Muscle layer of duodenum (tissue), 2 donors: ENCODE results near the gene KIF21A.
"Not testable (repeated sequence)": the region's sequence is repeated elsewhere in the genome, so short reads cannot be mapped to it uniquely, and the experiment has no call there.

Experiments used
- H3K27ac ChIP-seq: one replicate; pipeline ENCODE4 v1.7.0; 2013; ENCODE audit warnings: mild to moderate bottlenecking, low read length
- H3K27me3 ChIP-seq: one replicate; pipeline ENCODE4 v1.7.0; 2013; ENCODE audit warnings: low read depth, mild to moderate bottlenecking, control low read depth, low read length
- H3K36me3 ChIP-seq, 2 donors: one replicate each; pipeline ENCODE4 v1.7.0; 2013; ENCODE audit warnings: low read length in 2 of 2, control low read depth in 1 of 2, mild to moderate bottlenecking in 1 of 2; ENCODE audit not compliant: insufficient read depth in 2 of 2, control insufficient read depth in 1 of 2
- H3K4me1 ChIP-seq, 2 donors: one replicate each; pipeline ENCODE4 v1.7.0; 2013; ENCODE audit warnings: low read length in 2 of 2, mild to moderate bottlenecking in 2 of 2, control low read depth in 1 of 2, moderate library complexity in 1 of 2; ENCODE audit not compliant: insufficient read depth in 2 of 2, control insufficient read depth in 1 of 2
- H3K4me3 ChIP-seq, 2 donors: one replicate each; pipeline ENCODE4 v1.7.0; 2013; ENCODE audit warnings: low read length in 2 of 2, low read depth in 1 of 2, mild to moderate bottlenecking in 1 of 2
- H3K9me3 ChIP-seq, 2 donors: one replicate each; pipeline ENCODE4 v1.7.0; 2013; ENCODE audit warnings: low read length in 2 of 2, control low read depth in 1 of 2, mild to moderate bottlenecking in 1 of 2; ENCODE audit not compliant: control insufficient read depth in 1 of 2
- donor health status: healthy.

Gene KIF21A

DNA sequence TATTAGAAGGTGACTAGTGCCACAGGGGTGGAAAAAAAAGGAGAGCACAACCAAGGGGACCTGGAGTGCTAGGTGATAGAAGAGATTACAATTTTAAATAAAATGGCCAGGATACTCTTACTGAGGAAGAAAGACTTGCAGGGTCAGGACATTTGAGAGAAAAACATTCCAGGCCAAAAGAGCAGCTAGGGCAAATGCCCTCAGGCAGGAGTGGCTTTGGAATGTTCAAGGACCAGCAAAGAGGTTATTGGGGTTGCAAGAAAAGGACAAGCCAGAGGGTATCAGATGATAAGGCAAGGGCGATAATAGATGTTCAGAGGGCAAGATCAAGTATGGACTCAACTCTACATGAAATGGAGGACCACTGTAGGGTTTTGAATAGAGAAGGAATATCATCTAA lies 146.4 kb downstream of the KIF21A start:
- Histone ChIP-seq H3K4me3 (no peak overlapping the region), H3K9me3 (no peaks in the 10 kb centered on the region), H3K36me3 (no peaks in the 10 kb centered on the region), H3K4me1 (no peaks in the 10 kb centered on the region), H3K27ac (no peak overlapping the region), H3K27me3 (no peaks in the 10 kb centered on the region)

DNA sequence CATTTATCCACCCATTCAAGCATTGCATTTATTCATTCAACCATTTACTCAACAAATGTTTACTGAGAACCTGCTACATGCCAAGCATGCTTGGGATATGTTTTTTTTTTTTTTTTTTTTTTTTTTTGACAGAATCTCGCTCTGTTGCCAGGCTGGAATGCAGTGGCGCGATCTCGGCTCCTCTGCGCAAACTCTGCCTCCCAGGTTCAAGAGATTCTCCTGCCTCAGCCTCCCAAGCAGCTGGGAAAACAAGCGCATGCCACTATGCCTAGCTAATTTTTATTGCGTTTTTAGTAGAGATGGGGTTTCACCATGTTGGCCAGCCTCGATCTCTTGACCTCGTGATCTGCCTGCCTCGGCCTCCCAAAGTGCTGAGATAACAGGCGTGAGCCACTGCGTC lies 147.3 kb downstream of the KIF21A start:
- H3K4me3 ChIP-seq, H3K4me1 ChIP-seq, H3K36me3 ChIP-seq, H3K9me3 ChIP-seq, H3K27ac ChIP-seq, H3K27me3 ChIP-seq: not testable (repeated sequence)

DNA sequence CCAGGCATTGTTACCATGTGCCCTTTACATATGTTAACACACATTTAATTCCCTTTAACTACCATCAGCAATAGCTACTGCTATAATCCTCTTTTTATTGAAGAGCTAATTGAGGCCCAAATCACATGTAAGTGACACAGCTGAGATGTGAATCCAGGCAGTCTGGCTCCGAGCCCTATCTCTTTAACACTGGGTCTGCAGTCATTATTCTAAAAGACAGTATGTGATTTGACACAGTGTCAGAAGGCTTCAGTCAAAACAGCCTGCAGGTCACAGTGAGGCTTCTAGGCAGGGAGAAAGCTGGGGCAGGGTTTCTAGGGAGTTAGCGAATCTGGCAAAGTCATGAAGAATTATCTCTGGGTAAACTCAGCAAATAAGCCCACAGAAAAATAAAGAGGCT lies 148.2 kb downstream of the KIF21A start:
- no peaks in the 10 kb centered on the region for H3K4me1 ChIP-seq
- H3K27me3 ChIP-seq: no peaks in the 10 kb centered on the region
- no peak overlapping the region for H3K27ac ChIP-seq
- no peak overlapping the region for H3K4me3 ChIP-seq
- no peaks in the 10 kb centered on the region for H3K36me3 ChIP-seq
- H3K9me3 ChIP-seq: no peaks in the 10 kb centered on the region

DNA sequence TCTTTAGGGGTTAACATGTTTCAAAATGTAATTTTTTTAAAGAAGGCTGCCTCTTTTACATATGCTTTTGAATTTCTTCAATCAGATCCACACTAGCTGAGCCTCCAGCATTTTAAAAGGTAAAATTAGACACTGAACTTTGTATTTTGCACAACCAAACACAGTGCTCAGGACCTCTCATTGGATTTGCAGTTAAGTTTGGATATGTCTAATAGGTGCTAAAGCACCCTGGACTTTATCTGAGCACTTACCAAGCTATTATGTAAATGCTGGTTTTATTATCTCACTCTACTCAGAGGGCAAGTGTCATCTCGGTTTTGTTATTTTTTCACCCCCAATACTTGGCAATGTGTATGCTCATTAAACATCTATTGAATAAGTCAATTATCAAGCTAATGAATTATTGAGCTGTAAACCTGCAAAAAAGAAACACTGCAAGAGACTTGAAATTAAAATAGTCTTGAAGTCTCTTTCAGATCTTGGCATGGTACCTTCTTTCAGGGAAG lies 150.7 kb downstream of the KIF21A start:
- no peak overlapping the region for H3K4me3 ChIP-seq
- H3K36me3 ChIP-seq: no peaks in the 10 kb centered on the region
- H3K27ac ChIP-seq: no peak overlapping the region
- no peaks in the 10 kb centered on the region for H3K9me3 ChIP-seq
- H3K4me1 ChIP-seq: no peaks in the 10 kb centered on the region
- H3K27me3 ChIP-seq: no peaks in the 10 kb centered on the region

DNA sequence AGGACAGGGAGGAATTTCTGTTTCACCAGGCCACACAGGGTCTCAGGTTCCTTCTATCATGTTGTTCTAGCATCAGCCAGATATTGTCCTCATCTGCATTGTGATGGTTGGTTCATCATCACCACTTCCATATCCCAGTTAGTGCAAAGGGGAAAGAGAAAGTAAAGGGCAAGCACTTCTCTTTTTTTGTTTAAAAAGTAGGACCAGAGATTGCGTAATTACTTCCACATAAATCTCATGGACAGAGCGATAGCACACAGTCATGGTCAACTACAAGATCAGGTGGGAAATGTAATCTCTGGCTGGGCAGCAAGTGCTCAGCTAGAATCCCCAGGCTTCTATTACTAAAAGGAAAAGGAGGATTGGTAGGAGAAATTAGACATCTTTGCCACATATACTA lies 155.1 kb downstream of the KIF21A start:
- H3K4me3 ChIP-seq: no peak overlapping the region
- H3K27ac ChIP-seq: no peak overlapping the region
- H3K4me1 ChIP-seq: no peaks in the 10 kb centered on the region
- H3K9me3 ChIP-seq: no peaks in the 10 kb centered on the region
- H3K36me3 ChIP-seq: no peaks in the 10 kb centered on the region
- no peaks in the 10 kb centered on the region for H3K27me3 ChIP-seq

DNA sequence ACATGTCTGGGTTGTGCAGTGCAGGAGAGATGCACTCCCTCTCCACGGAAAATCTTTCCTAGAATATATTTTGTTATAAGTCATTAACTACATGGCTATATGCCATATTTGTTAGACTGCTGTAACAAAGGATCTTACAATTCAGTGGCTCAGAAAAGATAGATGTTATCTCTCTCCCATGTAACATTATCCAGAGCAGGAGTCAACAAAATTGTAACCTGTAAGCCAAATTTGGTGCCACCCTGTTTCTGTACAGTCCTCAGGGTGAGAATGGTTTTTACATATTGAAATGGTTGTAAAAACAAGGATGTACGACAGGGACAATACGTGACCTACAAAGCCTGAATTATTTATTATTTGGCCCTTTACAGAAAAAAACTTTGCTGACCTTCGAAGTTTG lies 155.5 kb downstream of the KIF21A start:
- Histone ChIP-seq H3K27me3 (no peaks in the 10 kb centered on the region), H3K9me3 (no peaks in the 10 kb centered on the region), H3K4me3 (no peak overlapping the region), H3K27ac (no peak overlapping the region), H3K36me3 (no peaks in the 10 kb centered on the region), H3K4me1 (no peaks in the 10 kb centered on the region)

DNA sequence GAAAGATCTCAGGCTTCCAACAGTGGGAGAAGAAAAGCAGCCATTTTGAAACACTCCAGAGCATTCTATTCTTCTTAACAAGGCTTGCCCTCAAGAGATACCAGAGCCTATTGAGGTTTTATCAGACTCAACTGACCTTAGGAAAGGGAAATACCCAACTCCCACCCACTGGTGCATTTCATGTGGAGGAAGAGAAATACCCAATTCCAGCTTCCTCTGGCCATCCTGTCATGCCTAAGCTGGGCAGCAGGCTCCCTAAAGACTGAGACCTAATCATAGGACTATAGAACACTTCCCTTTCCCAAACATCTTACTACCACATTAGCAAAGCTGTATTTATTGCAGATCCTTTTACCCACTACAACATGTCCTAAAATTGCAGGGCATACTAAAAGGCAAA lies 164.5 kb downstream of the KIF21A start:
- no peak overlapping the region for H3K27ac ChIP-seq
- no peaks in the 10 kb centered on the region for H3K27me3 ChIP-seq
- H3K36me3 ChIP-seq: no peaks in the 10 kb centered on the region
- no peak overlapping the region for H3K4me3 ChIP-seq
- H3K4me1 ChIP-seq: no peaks in the 10 kb centered on the region
- no peaks in the 10 kb centered on the region for H3K9me3 ChIP-seq

DNA sequence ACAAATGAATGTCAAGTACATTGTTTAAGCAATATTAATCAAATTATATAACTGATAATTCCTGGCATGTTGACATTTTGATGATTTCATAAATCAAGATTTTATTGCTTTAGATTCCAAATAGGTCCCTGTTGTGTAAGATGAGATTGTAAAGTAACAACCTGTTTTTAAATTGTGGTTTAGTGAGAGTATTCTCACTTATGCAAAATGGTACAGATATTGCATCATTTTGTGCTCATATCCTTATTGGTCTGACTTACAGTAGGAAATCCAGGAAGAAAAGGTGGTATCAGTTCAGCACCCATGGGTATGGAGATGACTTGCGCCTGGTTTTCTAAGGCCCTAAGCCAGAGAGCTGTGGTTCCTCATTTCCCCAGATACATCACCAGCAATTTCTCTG lies 165.5 kb downstream of the KIF21A start:
- Histone ChIP-seq H3K9me3 (no peaks in the 10 kb centered on the region), H3K27ac (no peak overlapping the region), H3K27me3 (no peaks in the 10 kb centered on the region), H3K4me1 (no peaks in the 10 kb centered on the region), H3K36me3 (no peaks in the 10 kb centered on the region), H3K4me3 (no peak overlapping the region)

DNA sequence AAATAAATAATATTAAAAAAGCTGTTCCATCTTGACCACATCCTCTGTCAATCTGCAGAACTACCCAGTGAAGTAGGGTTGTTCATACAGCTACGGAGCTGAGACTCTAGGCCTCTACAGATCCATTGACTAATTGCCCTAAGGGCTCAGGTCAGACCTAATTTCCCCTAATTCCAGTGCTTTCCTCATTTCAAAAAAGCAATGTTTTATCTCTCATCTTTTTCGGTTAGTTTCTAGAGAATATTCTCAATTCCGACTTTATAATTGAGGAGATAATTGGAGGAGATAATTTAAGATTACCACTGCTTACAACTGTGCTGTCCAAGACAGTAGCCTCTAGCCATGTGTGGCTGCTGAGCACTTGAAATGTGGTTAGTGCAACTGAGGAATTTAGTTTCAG lies 167.1 kb downstream of the KIF21A start:
- Histone ChIP-seq H3K9me3 (no peaks in the 10 kb centered on the region), H3K36me3 (no peaks in the 10 kb centered on the region), H3K27ac (no peak overlapping the region), H3K4me3 (no peak overlapping the region), H3K4me1 (no peaks in the 10 kb centered on the region), H3K27me3 (no peaks in the 10 kb centered on the region)

DNA sequence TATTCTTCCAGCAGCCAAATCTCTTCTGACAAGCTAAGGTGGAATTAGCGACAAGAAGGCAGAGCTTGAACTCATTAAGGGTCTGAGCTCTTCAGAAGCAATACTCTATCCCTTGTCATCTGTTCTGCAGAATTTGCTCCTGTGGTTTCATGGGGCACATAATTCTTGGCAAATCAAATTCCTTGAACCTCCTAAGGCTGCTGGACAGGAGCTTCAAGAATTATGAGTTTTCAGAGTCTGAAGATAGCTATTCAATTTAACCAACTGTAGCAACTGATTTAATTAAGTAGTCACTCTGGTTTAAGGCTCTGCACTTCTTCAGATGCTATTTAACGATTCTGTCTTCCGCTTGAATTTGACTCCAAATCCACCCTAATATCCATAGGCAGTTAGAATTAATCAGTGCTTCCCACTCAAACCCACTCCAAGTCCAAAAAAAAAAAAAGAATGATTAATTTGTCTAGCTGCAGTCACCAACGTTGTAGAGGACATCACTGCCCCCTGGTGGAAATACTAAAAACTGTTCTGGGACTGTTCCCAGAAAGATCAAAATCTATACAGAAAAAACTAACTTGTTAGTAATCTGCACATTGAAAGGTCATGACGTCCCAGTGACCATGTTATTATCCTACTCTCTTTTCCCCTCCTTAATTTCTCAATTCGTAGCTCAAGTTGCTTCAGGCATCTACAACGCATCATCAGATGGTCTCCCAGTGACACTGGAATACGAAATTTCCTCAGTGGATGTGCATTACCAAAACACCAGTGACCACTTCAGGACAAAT lies 169.9 kb downstream of the KIF21A start:
- H3K27me3 ChIP-seq: no peaks in the 10 kb centered on the region
- no peak overlapping the region for H3K4me3 ChIP-seq
- no peak overlapping the region for H3K27ac ChIP-seq
- H3K36me3 ChIP-seq: no peaks in the 10 kb centered on the region
- H3K4me1 ChIP-seq: no peaks in the 10 kb centered on the region
- no peaks in the 10 kb centered on the region for H3K9me3 ChIP-seq

DNA sequence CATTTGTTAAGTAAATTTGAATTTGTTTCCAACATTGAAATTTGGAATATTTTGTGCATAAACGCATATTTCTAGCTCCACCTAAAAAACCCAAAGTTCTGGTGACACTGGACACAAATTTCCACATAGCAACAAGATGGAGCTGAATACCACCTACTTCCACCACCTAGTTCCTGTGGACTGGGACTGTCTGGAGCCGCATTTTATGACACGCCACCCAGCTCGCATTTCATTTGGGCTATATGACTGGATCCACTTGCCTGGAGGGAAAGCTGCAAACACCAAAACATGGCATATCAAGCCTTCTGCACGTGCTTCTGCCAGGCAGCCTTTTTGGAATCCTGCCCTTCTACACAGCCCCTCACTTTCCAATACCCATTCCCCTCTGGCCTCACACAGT lies 173.4 kb downstream of the KIF21A start:
- Histone ChIP-seq H3K27me3 (no peaks in the 10 kb centered on the region), H3K27ac (no peak overlapping the region), H3K4me1 (no peaks in the 10 kb centered on the region), H3K36me3 (no peaks in the 10 kb centered on the region), H3K4me3 (no peak overlapping the region), H3K9me3 (no peaks in the 10 kb centered on the region)

DNA sequence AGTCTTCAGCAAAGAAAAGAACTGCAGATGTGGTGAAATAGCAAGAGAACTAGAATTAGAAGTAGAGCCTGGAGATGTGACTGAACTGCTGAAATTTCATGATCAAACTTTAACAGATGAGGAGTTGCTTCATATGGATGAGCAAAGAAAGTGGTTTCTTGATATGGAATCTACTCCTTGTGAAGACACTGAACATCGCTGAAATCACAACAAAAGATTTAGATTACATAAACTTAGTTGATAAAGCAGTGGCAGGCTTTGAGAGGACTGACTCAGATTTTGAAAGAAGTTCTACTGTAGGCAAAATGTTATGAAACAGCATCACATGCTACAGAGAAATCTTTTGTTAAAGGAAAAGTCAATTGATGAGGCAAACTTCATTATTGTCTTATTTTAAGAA lies 175.0 kb downstream of the KIF21A start:
- Histone ChIP-seq H3K27ac (no peak overlapping the region), H3K4me3 (no peak overlapping the region), H3K4me1 (no peaks in the 10 kb centered on the region), H3K9me3 (no peaks in the 10 kb centered on the region), H3K36me3 (no peaks in the 10 kb centered on the region), H3K27me3 (no peaks in the 10 kb centered on the region)
